ENCODE results near the gene INPP5B.

The INPP5B gene

DNA sequence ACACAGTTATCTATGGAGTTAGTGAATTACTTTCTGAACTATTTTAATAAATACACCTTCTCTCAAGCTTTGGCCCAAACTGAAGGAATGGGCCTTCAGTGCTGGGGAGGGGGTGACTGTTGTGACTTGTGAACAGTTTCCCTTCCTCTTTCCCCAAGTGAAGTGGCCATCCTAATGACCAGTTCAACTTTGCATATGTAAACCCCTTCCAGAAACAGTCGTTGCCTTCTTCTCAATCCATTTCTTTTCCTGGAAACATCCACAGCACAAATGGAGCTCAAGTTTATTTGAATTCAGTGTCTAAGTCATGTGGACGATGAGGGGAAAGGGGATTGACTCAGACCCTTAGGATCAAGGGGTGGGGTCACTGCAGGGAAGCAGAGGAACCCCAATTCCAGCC is 1.3 kb upstream of the INPP5B start:
- no peak for DNase-seq (ENCODE audit: low read depth)
- TF ChIP-seq, protein P1, sequence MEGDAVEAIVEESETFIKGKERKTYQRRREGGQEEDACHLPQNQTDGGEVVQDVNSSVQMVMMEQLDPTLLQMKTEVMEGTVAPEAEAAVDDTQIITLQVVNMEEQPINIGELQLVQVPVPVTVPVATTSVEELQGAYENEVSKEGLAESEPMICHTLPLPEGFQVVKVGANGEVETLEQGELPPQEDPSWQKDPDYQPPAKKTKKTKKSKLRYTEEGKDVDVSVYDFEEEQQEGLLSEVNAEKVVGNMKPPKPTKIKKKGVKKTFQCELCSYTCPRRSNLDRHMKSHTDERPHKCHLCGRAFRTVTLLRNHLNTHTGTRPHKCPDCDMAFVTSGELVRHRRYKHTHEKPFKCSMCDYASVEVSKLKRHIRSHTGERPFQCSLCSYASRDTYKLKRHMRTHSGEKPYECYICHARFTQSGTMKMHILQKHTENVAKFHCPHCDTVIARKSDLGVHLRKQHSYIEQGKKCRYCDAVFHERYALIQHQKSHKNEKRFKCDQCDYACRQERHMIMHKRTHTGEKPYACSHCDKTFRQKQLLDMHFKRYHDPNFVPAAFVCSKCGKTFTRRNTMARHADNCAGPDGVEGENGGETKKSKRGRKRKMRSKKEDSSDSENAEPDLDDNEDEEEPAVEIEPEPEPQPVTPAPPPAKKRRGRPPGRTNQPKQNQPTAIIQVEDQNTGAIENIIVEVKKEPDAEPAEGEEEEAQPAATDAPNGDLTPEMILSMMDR (conservative IDR thresholded peaks at IDR 0.05; ENCODE audit: low read depth, low read length): no peak
- no peak overlapping the region for H3K4me3 ChIP-seq (ENCODE audit: low read length)

DNA sequence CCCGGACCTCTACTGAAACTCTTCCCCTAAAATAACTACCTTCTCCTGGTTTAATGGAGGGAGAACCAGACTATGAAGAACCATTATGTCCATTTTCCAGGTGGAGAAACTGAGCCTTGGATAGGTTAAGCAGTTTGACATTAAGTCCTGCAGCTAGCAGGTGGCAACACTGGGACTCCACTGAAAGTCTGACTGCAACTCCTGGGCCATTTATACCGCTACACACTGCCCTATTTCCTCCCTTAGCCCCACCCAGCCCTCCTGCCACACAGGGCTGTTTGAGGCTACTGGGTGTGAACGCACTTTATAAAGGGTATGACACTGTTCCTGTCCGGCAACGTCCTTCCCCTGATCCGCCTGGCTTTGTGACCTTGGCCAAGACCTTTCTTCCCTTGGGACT is 511 bp upstream of the INPP5B start:
- H3K4me3 ChIP-seq (ENCODE audit: low read length): peak overlapping the region; percentile 71
- TF ChIP-seq, protein P1 (conservative IDR thresholded peaks at IDR 0.05; ENCODE audit: low read depth, low read length): no peak
- no peak for DNase-seq (ENCODE audit: low read depth)

DNA sequence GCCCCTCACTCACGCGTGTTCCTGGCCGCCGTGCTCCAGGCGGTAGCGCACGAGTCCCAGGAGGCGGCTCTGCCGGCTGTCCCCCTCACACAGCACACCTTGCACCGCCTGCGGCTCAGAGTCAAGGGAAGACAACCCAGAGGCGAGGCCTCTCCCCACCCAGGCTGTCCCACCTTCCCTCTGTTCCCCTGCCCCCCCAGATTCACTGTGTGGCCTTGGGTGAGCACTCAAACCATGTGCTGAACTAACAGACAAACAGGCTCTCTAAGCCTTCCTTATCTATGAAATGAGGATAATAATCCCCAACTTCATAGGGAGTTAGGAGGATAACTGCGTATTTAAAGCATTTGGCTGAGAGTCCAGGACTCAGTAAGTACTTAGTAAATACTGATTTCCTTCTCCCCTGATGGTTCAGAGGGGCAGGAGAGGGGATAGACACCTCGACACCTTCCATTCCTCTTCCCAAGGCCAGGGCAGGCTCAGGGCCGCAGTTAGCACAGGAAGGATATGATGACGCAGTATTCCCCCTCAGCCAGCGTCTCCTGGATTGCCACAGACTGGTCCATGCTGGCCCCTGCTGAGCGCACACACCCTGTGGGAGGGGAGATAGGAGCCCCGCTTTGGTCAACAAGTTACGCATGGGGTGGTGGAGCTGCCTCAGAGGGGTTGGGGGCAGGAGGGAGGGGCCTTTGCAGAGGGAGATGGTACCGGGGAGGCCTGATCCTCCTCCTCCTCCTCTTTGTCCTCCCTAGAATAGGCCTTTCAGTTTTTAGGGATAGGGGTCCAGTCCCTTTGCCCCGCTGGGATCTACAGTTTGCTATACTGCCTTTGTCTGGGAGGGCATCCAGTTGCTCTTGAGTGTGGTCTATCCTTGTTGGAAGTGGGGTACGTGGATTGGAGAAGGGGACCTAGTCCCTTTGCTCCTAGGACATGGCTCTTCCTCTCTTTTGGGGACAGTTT is 830 bp downstream of the INPP5B start:
- DNase-seq (ENCODE audit: low read depth): peak; percentile 17
- H3K4me3 ChIP-seq (ENCODE audit: low read length): peak overlapping the region; percentile 71

DNA sequence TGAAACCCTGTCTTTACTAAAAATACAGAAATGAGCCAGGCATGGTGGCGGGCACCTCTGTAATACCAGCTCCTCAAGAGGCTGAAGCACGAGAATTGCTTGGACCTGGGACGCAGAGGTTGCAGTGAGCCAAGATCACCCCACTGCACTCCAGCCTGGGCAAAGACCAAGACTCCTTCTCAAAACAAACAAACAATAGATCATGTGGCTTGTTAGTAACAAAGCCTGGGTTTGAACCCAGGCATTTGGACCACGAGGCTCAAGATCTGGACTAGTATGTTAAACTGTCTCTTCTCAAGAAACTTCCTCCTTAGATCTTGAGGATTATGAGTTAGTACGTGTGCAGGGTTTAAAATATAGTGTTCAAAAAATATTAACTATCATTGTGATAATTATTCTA is 1.6 kb downstream of the INPP5B start:
- DNase-seq (ENCODE audit: low read depth): no peak
- TF ChIP-seq, protein P1 (conservative IDR thresholded peaks at IDR 0.05; ENCODE audit: low read depth, low read length): no peak
- H3K4me3 ChIP-seq (ENCODE audit: low read length): no peak overlapping the region

More for the DNA sequence above, 830 bp downstream of the INPP5B start:
- TF ChIP-seq, protein P1 (conservative IDR thresholded peaks at IDR 0.05; ENCODE audit: low read depth, low read length): no peak

DNA sequence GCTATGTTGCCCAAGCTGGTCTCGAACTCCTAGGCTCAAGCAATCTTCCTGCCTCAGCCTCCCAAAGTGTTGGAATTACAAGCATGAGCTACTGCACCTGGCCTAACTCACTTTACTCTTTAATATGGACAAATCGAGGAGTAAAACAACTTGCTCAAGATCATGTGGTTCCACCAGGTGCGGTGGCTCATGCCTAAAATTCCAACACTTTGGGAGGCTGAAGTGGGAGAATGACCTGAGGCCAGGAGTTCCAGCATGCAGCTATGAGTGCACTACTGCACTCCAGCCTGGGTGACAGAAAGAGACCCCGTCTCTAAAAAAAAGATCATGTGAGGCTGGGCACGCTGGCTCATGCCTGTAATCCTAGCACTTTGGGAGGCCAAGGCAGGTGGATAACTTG is 2.0 kb downstream of the INPP5B start:
- no peak for DNase-seq (ENCODE audit: low read depth)
- TF ChIP-seq, protein P1 (conservative IDR thresholded peaks at IDR 0.05; ENCODE audit: low read depth, low read length): no peak
- H3K4me3 ChIP-seq (ENCODE audit: low read length): no peak overlapping the region

DNA sequence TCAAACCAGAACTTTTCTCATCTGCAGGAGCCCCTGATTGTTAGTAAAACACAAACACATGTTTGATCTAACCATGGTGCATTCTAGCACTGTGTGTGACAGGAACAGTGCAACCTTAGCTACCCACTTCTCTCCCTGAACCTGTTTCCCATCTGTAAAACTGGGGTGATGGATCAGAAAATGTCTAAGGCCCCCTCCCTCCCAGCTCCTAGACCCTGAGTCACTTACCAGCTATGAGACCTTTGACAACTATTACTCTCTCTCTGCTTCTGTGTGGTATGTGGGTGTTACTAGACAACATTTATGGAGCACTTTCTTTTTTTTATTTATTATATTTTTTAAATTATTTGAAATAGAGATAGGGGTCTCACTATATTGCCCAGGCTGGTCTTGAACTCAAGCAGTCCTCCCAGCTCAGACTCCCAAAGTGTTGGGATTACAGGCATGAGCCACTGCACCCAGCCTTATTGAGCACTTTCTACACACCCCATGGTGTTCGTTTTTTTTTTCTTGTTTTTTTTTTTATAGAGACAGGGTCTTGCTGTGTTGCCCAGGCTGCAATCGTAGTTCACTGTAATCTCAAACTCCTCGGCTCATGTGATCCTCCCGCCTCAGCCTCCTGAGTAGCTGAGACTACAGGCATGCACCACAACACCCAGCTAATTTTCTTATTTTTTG is 2.6 kb downstream of the INPP5B start:
- no peak overlapping the region for H3K4me3 ChIP-seq (ENCODE audit: low read length)
- TF ChIP-seq, protein P1 (conservative IDR thresholded peaks at IDR 0.05; ENCODE audit: low read depth, low read length): no peak
- no peak for DNase-seq (ENCODE audit: low read depth)

Measured in retinal pigment epithelial cell (primary cell).